BLaER1 (cell line): ENCODE measurements around the gene RABGAP1.

Experiments
- H3K27ac ChIP-seq: shearing (Covaris generic); formaldehyde crosslinking; 2 replicates; pipeline ENCODE4 v1.8.1; 2022
- H3K27me3 ChIP-seq: shearing (Covaris generic); formaldehyde crosslinking; 2 replicates; pipeline ENCODE4 v1.8.1; 2022
- H3K36me3 ChIP-seq: shearing (Covaris generic); formaldehyde crosslinking; 2 replicates; pipeline ENCODE4 v1.8.1; 2022
- H3K4me1 ChIP-seq: shearing (Covaris generic); formaldehyde crosslinking; 2 replicates; pipeline ENCODE4 v1.8.1; 2022
- H3K4me2 ChIP-seq: shearing (Covaris generic); formaldehyde crosslinking; 2 replicates; pipeline ENCODE4 v1.8.1; 2022
- H3K4me3 ChIP-seq: shearing (Covaris generic); formaldehyde crosslinking; 2 replicates; pipeline ENCODE4 v1.8.1; 2022
- H3K9ac ChIP-seq: shearing (Covaris generic); formaldehyde crosslinking; 2 replicates; pipeline ENCODE4 v1.8.1; 2022
- H3K9me3 ChIP-seq: shearing (Covaris generic); formaldehyde crosslinking; 2 replicates; pipeline ENCODE4 v1.8.1; 2022
- H4K20me1 ChIP-seq: shearing (Covaris generic); formaldehyde crosslinking; 2 replicates; pipeline ENCODE4 v1.8.1; 2022
- Cebpa-rat ChIP-seq: shearing (Covaris generic); IDR thresholded peaks from 2 replicates; pipeline ENCODE4 v1.8.1; 2022

RABGAP1 gene

GRCh38 chr9:123070198-123070597 lies 129.4 kb downstream of the RABGAP1 start:
- no peak overlapping the region for H3K9ac ChIP-seq
- H3K27ac ChIP-seq, result no peak overlapping the region
- H4K20me1 ChIP-seq, result no peaks in the 10 kb centered on the region
- no peak overlapping the region for H3K4me3 ChIP-seq
- H3K4me2 ChIP-seq, result no peak overlapping the region
- H3K36me3 ChIP-seq, result peaks cover 80% of the 10 kb centered on the region
- H3K4me1 ChIP-seq, result no peaks in the 10 kb centered on the region
- no peak for TF ChIP-seq Cebpa-rat
- H3K27me3 ChIP-seq, result no peaks in the 10 kb centered on the region
- H3K9me3 ChIP-seq, result no peaks in the 10 kb centered on the region

- H3K4me3 ChIP-seq, result no peak overlapping the region
- peaks cover 70% of the 10 kb centered on the region for H3K36me3 ChIP-seq
- H3K27me3 ChIP-seq, result no peaks in the 10 kb centered on the region
- no peaks in the 10 kb centered on the region for H3K4me1 ChIP-seq
- H4K20me1 ChIP-seq, result no peaks in the 10 kb centered on the region
- H3K4me2 ChIP-seq, result no peak overlapping the region
- H3K9me3 ChIP-seq, result no peaks in the 10 kb centered on the region
- H3K27ac ChIP-seq, result no peak overlapping the region
- H3K9ac ChIP-seq, result no peak overlapping the region
- TF ChIP-seq Cebpa-rat, result no peak
Measured at GRCh38 chr9:123072407-123072995, 131.7 kb downstream of the RABGAP1 start.

- H3K9me3 ChIP-seq, result no peaks in the 10 kb centered on the region
- peaks cover 65% of the 10 kb centered on the region for H3K36me3 ChIP-seq
- TF ChIP-seq Cebpa-rat, result no peak
- no peak overlapping the region for H3K27ac ChIP-seq
- no peak overlapping the region for H3K4me2 ChIP-seq
- H3K27me3 ChIP-seq, result no peaks in the 10 kb centered on the region
- H3K4me1 ChIP-seq, result no peaks in the 10 kb centered on the region
- no peak overlapping the region for H3K9ac ChIP-seq
- H4K20me1 ChIP-seq, result no peaks in the 10 kb centered on the region
- no peak overlapping the region for H3K4me3 ChIP-seq
Measured at GRCh38 chr9:123073441-123073840, 132.6 kb downstream of the RABGAP1 start.

GRCh38 chr9:123073991-123074422 lies 133.2 kb downstream of the RABGAP1 start:
- Histone ChIP-seq H3K27ac (no peak overlapping the region), H4K20me1 (no peaks in the 10 kb centered on the region), H3K4me2 (no peak overlapping the region), H3K4me1 (no peaks in the 10 kb centered on the region), H3K9me3 (no peaks in the 10 kb centered on the region), H3K4me3 (no peak overlapping the region), H3K9ac (no peak overlapping the region), H3K27me3 (no peaks in the 10 kb centered on the region), H3K36me3 (peaks cover 71% of the 10 kb centered on the region)
- no peak for TF ChIP-seq Cebpa-rat

- TF ChIP-seq Cebpa-rat, result no peak
- Histone ChIP-seq H3K4me1 (no peaks in the 10 kb centered on the region), H3K27ac (no peak overlapping the region), H3K27me3 (no peaks in the 10 kb centered on the region), H3K4me3 (no peak overlapping the region), H3K36me3 (peaks cover 71% of the 10 kb centered on the region), H4K20me1 (no peaks in the 10 kb centered on the region), H3K9me3 (no peaks in the 10 kb centered on the region), H3K9ac (no peak overlapping the region), H3K4me2 (no peak overlapping the region)
Measured at GRCh38 chr9:123074628-123075027, 133.8 kb downstream of the RABGAP1 start.

GRCh38 chr9:123080444-123080843 lies 139.6 kb downstream of the RABGAP1 start:
- H3K27me3 ChIP-seq, result no peaks in the 10 kb centered on the region
- H3K36me3 ChIP-seq, result peaks cover 60% of the 10 kb centered on the region
- no peak overlapping the region for H3K9ac ChIP-seq
- no peak for TF ChIP-seq Cebpa-rat
- H3K4me1 ChIP-seq, result peaks cover 24% of the 10 kb centered on the region
- no peak overlapping the region for H3K27ac ChIP-seq
- no peak overlapping the region for H3K4me3 ChIP-seq
- H3K9me3 ChIP-seq, result no peaks in the 10 kb centered on the region
- no peak overlapping the region for H3K4me2 ChIP-seq
- no peaks in the 10 kb centered on the region for H4K20me1 ChIP-seq

- Histone ChIP-seq H3K36me3 (peaks cover 63% of the 10 kb centered on the region), H3K9me3 (no peaks in the 10 kb centered on the region)
Measured at GRCh38 chr9:123081824-123082223, 141.0 kb downstream of the RABGAP1 start.

GRCh38 chr9:123083680-123084079 lies 142.9 kb downstream of the RABGAP1 start:
- Histone ChIP-seq H3K9me3 (no peaks in the 10 kb centered on the region), H4K20me1 (no peaks in the 10 kb centered on the region), H3K4me2 (no peak overlapping the region), H3K27ac (no peak overlapping the region), H3K27me3 (no peaks in the 10 kb centered on the region), H3K4me3 (no peak overlapping the region), H3K4me1 (peaks cover 33% of the 10 kb centered on the region), H3K36me3 (peaks cover 73% of the 10 kb centered on the region), H3K9ac (no peak overlapping the region)
- no peak for TF ChIP-seq Cebpa-rat

More at GRCh38 chr9:123081824-123082223, 141.0 kb downstream of the RABGAP1 start:
- TF ChIP-seq Cebpa-rat, result no peak
- Histone ChIP-seq H3K27ac (no peak overlapping the region), H3K4me1 (peaks cover 33% of the 10 kb centered on the region), H3K9ac (no peak overlapping the region), H3K27me3 (no peaks in the 10 kb centered on the region), H3K4me3 (no peak overlapping the region), H4K20me1 (no peaks in the 10 kb centered on the region), H3K4me2 (no peak overlapping the region)

- Histone ChIP-seq H3K4me3 (no peak overlapping the region), H3K36me3 (peaks cover 73% of the 10 kb centered on the region), H3K9ac (no peak overlapping the region), H4K20me1 (no peaks in the 10 kb centered on the region), H3K4me2 (peak overlapping the region; percentile 58; the same call in 1 of the 2 replicates), H3K27me3 (no peaks in the 10 kb centered on the region), H3K9me3 (no peaks in the 10 kb centered on the region), H3K4me1 (peaks cover 33% of the 10 kb centered on the region), H3K27ac (0 out of 2 replicates have a peak overlapping the region, but pooled peaks have one; percentile 50)
- TF ChIP-seq Cebpa-rat, result no peak
Measured at GRCh38 chr9:123084256-123084655, 143.4 kb downstream of the RABGAP1 start.

GRCh38 chr9:123085916-123086315 lies 145.1 kb downstream of the RABGAP1 start:
- TF ChIP-seq Cebpa-rat, result no peak
- Histone ChIP-seq H3K4me2 (peak overlapping the region; percentile 58), H3K4me3 (no peak overlapping the region), H3K36me3 (peaks cover 74% of the 10 kb centered on the region), H3K9ac (no peak overlapping the region), H3K27me3 (no peaks in the 10 kb centered on the region), H3K4me1 (peaks cover 25% of the 10 kb centered on the region), H3K9me3 (no peaks in the 10 kb centered on the region), H3K27ac (no peak overlapping the region), H4K20me1 (no peaks in the 10 kb centered on the region)
